SH-SY5Y (cell line): ENCODE results near the gene DPH6.

Experiments used
- GATA2 ChIP-seq: IDR thresholded peaks from 2 replicates; pipeline ENCODE4 v1.6.1; 2011; ENCODE audit warnings: mild to moderate bottlenecking, low read depth, low read length
- GATA3 ChIP-seq: IDR thresholded peaks from 2 replicates; pipeline ENCODE4 v1.6.1; 2011; ENCODE audit warnings: low read depth, mild to moderate bottlenecking, low read length, moderate library complexity

DNA sequence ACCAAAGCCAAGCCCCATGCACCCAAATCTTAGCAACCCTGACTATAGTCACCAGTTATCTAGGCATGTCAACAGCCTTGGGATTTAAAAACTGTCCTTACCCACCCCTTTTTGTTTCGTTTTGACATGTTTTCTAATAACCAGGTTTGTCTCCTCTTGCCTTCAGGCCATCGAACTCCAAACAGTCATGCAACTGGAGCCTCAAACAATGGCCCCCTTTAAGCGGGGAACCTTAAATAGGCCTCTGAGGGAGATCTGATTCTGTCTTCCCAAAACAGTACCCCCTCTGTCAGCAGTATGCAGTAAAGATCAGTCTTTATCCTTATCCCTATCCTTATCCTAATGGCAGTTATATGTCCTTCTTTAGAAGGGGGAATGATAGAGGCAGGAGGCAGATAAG, 105.7 kb downstream of the DPH6 start:
- no peak for TF ChIP-seq GATA2
- TF ChIP-seq GATA3 = no peak
